H9 (cell line): ENCODE results near the gene CEP83. TPM values are rescaled to one million over a fixed set of nuclear protein-coding genes. Genes with fewer than 3 reads are reported as not detected.

ENCODE experiments used
- DNase-seq: peaks from one replicate; pipeline ENCODE4 v3.0.0-alpha.2; 2017
- H2AFZ ChIP-seq: one replicate; pipeline ENCODE4 v1.6.1; 2013; ENCODE audit warnings: mild to moderate bottlenecking, low read length, control low read depth, moderate library complexity
- H2AK5ac ChIP-seq: 2 replicates; pipeline ENCODE4 v1.6.1; 2013; ENCODE audit warnings: low read length, control low read depth, mixed read lengths; ENCODE audit not compliant: insufficient read length
- H2BK120ac ChIP-seq: one replicate; pipeline ENCODE4 v1.6.1; 2013; ENCODE audit warnings: low read depth, mild to moderate bottlenecking, low read length, control low read depth, inconsistent platforms; ENCODE audit not compliant: poor library complexity, severe bottlenecking
- H2BK12ac ChIP-seq: 2 replicates; pipeline ENCODE4 v1.6.1; 2013; ENCODE audit warnings: low read length, control low read depth, mixed read lengths, low read depth; ENCODE audit not compliant: insufficient read length
- H2BK15ac ChIP-seq: 2 replicates; pipeline ENCODE4 v1.6.1; 2013; ENCODE audit warnings: low read depth, low read length, control low read depth
- H2BK20ac ChIP-seq: one replicate; pipeline ENCODE4 v1.6.1; 2013; ENCODE audit warnings: low read depth, mild to moderate bottlenecking, low read length, control low read depth, inconsistent platforms; ENCODE audit not compliant: poor library complexity, severe bottlenecking
- H2BK5ac ChIP-seq: 2 replicates; pipeline ENCODE4 v1.6.1; 2013; ENCODE audit warnings: low read length, control low read depth, mixed read lengths; ENCODE audit not compliant: insufficient read length
- H3K14ac ChIP-seq: 2 replicates; pipeline ENCODE4 v1.6.1; 2013; ENCODE audit warnings: low read length, control low read depth; ENCODE audit not compliant: insufficient read depth
- H3K18ac ChIP-seq: 2 replicates; pipeline ENCODE4 v1.6.1; 2013; ENCODE audit warnings: low read depth, mild to moderate bottlenecking, mixed read lengths, low read length, control low read depth; ENCODE audit not compliant: insufficient read length
- H3K23ac ChIP-seq: 2 replicates; pipeline ENCODE4 v1.6.1; 2013; ENCODE audit warnings: low read length, control low read depth, mixed read lengths, low read depth; ENCODE audit not compliant: insufficient read length
- H3K23me2 ChIP-seq: 2 replicates; pipeline ENCODE4 v1.6.1; 2013; ENCODE audit warnings: low read depth, mild to moderate bottlenecking, mixed read lengths, low read length, control low read depth; ENCODE audit not compliant: insufficient read length, poor library complexity, severe bottlenecking
- H3K27ac ChIP-seq: 2 replicates; pipeline ENCODE4 v1.5.1; 2013; ENCODE audit warnings: low read length, control low read depth, mixed read lengths, low read depth; ENCODE audit not compliant: insufficient read length
- H3K27me3 ChIP-seq: 2 replicates; pipeline ENCODE4 v1.6.1; 2013; ENCODE audit warnings: low read length, control low read depth, inconsistent platforms; ENCODE audit not compliant: insufficient read depth
- H3K4ac ChIP-seq: 2 replicates; pipeline ENCODE4 v1.6.1; 2013; ENCODE audit warnings: low read depth, mild to moderate bottlenecking, control low read depth, inconsistent platforms, low read length, moderate library complexity
- H3K4me1 ChIP-seq: 2 replicates; pipeline ENCODE4 v1.6.1; 2013; ENCODE audit warnings: low read length, control low read depth, inconsistent platforms; ENCODE audit not compliant: insufficient read depth
- H3K4me2 ChIP-seq: 2 replicates; pipeline ENCODE4 v1.6.1; 2013; ENCODE audit warnings: low read length, control low read depth, mixed read lengths; ENCODE audit not compliant: insufficient read length, insufficient read depth
- H3K56ac ChIP-seq: 2 replicates; pipeline ENCODE4 v1.6.1; 2013; ENCODE audit warnings: low read depth, mild to moderate bottlenecking, mixed read lengths, low read length, control low read depth; ENCODE audit not compliant: insufficient read length
- H3K79me1 ChIP-seq: 2 replicates; pipeline ENCODE4 v1.6.1; 2013; ENCODE audit warnings: low read depth, mild to moderate bottlenecking, moderate library complexity, low read length, control low read depth, inconsistent platforms; ENCODE audit not compliant: insufficient read depth, poor library complexity, severe bottlenecking
- H3K79me2 ChIP-seq: 2 replicates; pipeline ENCODE4 v1.6.1; 2013; ENCODE audit warnings: low read length, control low read depth, inconsistent platforms; ENCODE audit not compliant: insufficient read depth
- H3K9ac ChIP-seq: 2 replicates; pipeline ENCODE4 v1.6.1; 2013; ENCODE audit warnings: low read length, control low read depth, mixed read lengths; ENCODE audit not compliant: insufficient read length; ENCODE audit errors: extremely low read depth
- H3K9me3 ChIP-seq: one replicate; pipeline ENCODE4 v1.6.1; 2013; ENCODE audit warnings: low read depth, low read length, inconsistent platforms; ENCODE audit not compliant: control insufficient read depth
- H3T11ph ChIP-seq: one replicate; pipeline ENCODE4 v1.6.1; 2013; ENCODE audit warnings: mild to moderate bottlenecking, low read length, control low read depth, inconsistent platforms
- H4K20me1 ChIP-seq: one replicate; pipeline ENCODE4 v1.6.1; 2013; ENCODE audit not compliant: control insufficient read depth, insufficient read length, insufficient read depth
- H4K5ac ChIP-seq: 2 replicates; pipeline ENCODE4 v1.6.1; 2013; ENCODE audit warnings: low read depth, mild to moderate bottlenecking, mixed read lengths, low read length, control low read depth; ENCODE audit not compliant: insufficient read length
- H4K8ac ChIP-seq: replicated peaks from 2 replicates; pipeline ENCODE4 v1.6.1; 2013; ENCODE audit warnings: low read length, control low read depth, mixed read lengths, low read depth; ENCODE audit not compliant: insufficient read length
- H4K91ac ChIP-seq: 2 replicates; pipeline ENCODE4 v1.6.1; 2013; ENCODE audit warnings: low read depth, mild to moderate bottlenecking, moderate library complexity, mixed read lengths, low read length, control low read depth; ENCODE audit not compliant: insufficient read length
- H3K27ac Mint-ChIP-seq, 3 experiments: 2 replicates in 2 of 3; 3 replicates in 1 of 3; pipeline ENCODE4 v1.8.0; 2020 to 2021; ENCODE audit warnings: mixed read lengths in 3 of 3, mild to moderate bottlenecking in 1 of 3, moderate library complexity in 1 of 3
- H3K27me3 Mint-ChIP-seq: 2 replicates; pipeline ENCODE4 v1.8.0; 2021; ENCODE audit warnings: low read depth, mild to moderate bottlenecking, moderate library complexity, mixed read lengths
- H3K36me3 Mint-ChIP-seq, 3 experiments: 2 replicates in 2 of 3; 3 replicates in 1 of 3; pipeline ENCODE4 v1.8.0; 2020 to 2021; ENCODE audit warnings: low read depth in 3 of 3, mixed read lengths in 3 of 3; ENCODE audit not compliant: insufficient read depth in 1 of 3
- H3K4me1 Mint-ChIP-seq, 2 experiments: 2 replicates each; pipeline ENCODE4 v1.8.0; 2020; ENCODE audit warnings: mixed read lengths in 2 of 2
- H3K4me3 Mint-ChIP-seq, 2 experiments: 2 replicates in 1 of 2; 3 replicates in 1 of 2; pipeline ENCODE4 v1.8.0; 2020 to 2021; ENCODE audit warnings: mild to moderate bottlenecking in 2 of 2, mixed read lengths in 2 of 2, moderate library complexity in 1 of 2
- H3K9me3 Mint-ChIP-seq, 2 experiments: 2 replicates in 1 of 2; 3 replicates in 1 of 2; pipeline ENCODE4 v1.8.0; 2020; ENCODE audit warnings: mild to moderate bottlenecking in 2 of 2, mixed read lengths in 2 of 2, moderate library complexity in 1 of 2
- CTCF ChIP-seq: fragments of 200-600 bp; sonication (generic); conservative IDR thresholded peaks from 3 replicates; pipeline ENCODE4 v1.8.0; 2021; ENCODE audit warnings: antibody characterized with exemption, mild to moderate bottlenecking
- WGBS: extraction: QIAGEN DNeasy Blood & Tissue Kit; methylation state at CpG from one replicate; pipeline ENCODE4 v1.1.7; 2013; ENCODE audit warnings: missing lambda C conversion rate, low lambda C conversion rate, mixed read lengths; ENCODE audit not compliant: insufficient read length; ENCODE audit errors: extremely low coverage; 5-methylcytosine and 5-hydroxymethylcytosine counted together
- total RNA-seq: library from RNA; stranded (reverse); gene quantifications from 2 replicates; pipeline ENCODE4 v1.2.1, GENCODE V29; 2021

CEP83 gene
- total RNA-seq, 1 experiment from 2014 or later, result 26.5 TPM

- Mint-ChIP-seq H3K9me3 (peaks cover 0 to 1% of the 10 kb centered on the region in 2 experiments; a peak in 2 of 5 replicates), H3K36me3 (peaks cover 0 to 7% (median 3%) of the 10 kb centered on the region in 3 experiments; a peak in 4 of 7 replicates), H3K4me3 (no peak overlapping the region; a peak in 1 of 5 replicates), H3K27ac (peak overlapping the region in 2 of 3 experiments; percentile 17 to 56; a peak in 2 of 7 replicates), H3K4me1 (peaks cover 64 to 73% of the 10 kb centered on the region in 2 experiments), H3K27me3 (peaks cover 13% of the 10 kb centered on the region)
- Histone ChIP-seq H3K4me2 (no peak overlapping the region), H2BK12ac (no peak overlapping the region), H3K4ac (no peak overlapping the region), H3K23me2 (no peaks in the 10 kb centered on the region), H3K18ac (no peak overlapping the region), H3K27ac (no peak overlapping the region), H4K91ac (no peak overlapping the region), H2AK5ac (no peak overlapping the region), H3K79me1 (no peaks in the 10 kb centered on the region), H3K9ac (no peak overlapping the region), H3K4me1 (peaks cover 17% of the 10 kb centered on the region; the same call in 1 of the 2 replicates), H3K56ac (no peak overlapping the region), H3K23ac (no peak overlapping the region), H3T11ph (no peak overlapping the region), H2BK120ac (no peak overlapping the region), H4K5ac (no peak overlapping the region), H4K8ac (no peak overlapping the region), H2BK5ac (no peak overlapping the region), H2BK15ac (no peak overlapping the region), H3K79me2 (no peaks in the 10 kb centered on the region), H2AFZ (no peak overlapping the region), H3K9me3 (no peaks in the 10 kb centered on the region), H3K14ac (no peak overlapping the region), H3K27me3 (no peaks in the 10 kb centered on the region), H4K20me1 (no peaks in the 10 kb centered on the region), H2BK20ac (no peak overlapping the region)
- no CpG with 5 or more reads among the region's 7 CpGs for WGBS
- no peak for DNase-seq
- no peak for TF ChIP-seq CTCF
Observed at GRCh38 chr12:94265539-94265938, 194.1 kb downstream of the CEP83 start.
